GM18868 (cell line): Measurements from ENCODE around the gene DAB2IP.

Experiments
- ATAC-seq: cut with Tn5 transposase; IDR thresholded peaks from one replicate; pipeline ENCODE4 v1.9.1; 2021; ENCODE audit warnings: mild to moderate bottlenecking, moderate library complexity; ENCODE audit not compliant: unreplicated experiment

Gene DAB2IP

GRCh38 chr9:121720311-121721057, 69.0 kb downstream of the DAB2IP start:
- no peak for ATAC-seq

- ATAC-seq: no peak
Observed at GRCh38 chr9:121721058-121721350, 69.6 kb downstream of the DAB2IP start.

- ATAC-seq: no peak
Observed at GRCh38 chr9:121721770-121722169, 70.3 kb downstream of the DAB2IP start.

- ATAC-seq: no peak
Observed at GRCh38 chr9:121725008-121725775, 73.8 kb downstream of the DAB2IP start.

- ATAC-seq: no peak
Observed at GRCh38 chr9:121727295-121728020, 76.0 kb downstream of the DAB2IP start.

GRCh38 chr9:121728916-121729315, 77.5 kb downstream of the DAB2IP start:
- no peak for ATAC-seq

GRCh38 chr9:121729769-121730562, 78.5 kb downstream of the DAB2IP start:
- no peak for ATAC-seq

GRCh38 chr9:121731090-121731489, 79.7 kb downstream of the DAB2IP start:
- no peak for ATAC-seq

GRCh38 chr9:121731919-121732318, 80.5 kb downstream of the DAB2IP start:
- ATAC-seq: no peak

GRCh38 chr9:121732389-121732788, 81.0 kb downstream of the DAB2IP start:
- ATAC-seq: no peak

GRCh38 chr9:121732886-121733285, 81.5 kb downstream of the DAB2IP start:
- ATAC-seq: no peak

GRCh38 chr9:121734465-121734864, 83.0 kb downstream of the DAB2IP start:
- no peak for ATAC-seq

- peak; percentile 70 for ATAC-seq
Observed at GRCh38 chr9:121735065-121735792, 83.8 kb downstream of the DAB2IP start.

GRCh38 chr9:121735793-121736770, 84.6 kb downstream of the DAB2IP start:
- no peak for ATAC-seq

GRCh38 chr9:121736934-121737462, 85.6 kb downstream of the DAB2IP start:
- no peak for ATAC-seq

GRCh38 chr9:121737481-121737931, 86.1 kb downstream of the DAB2IP start:
- no peak for ATAC-seq

GRCh38 chr9:121738411-121738810, 87.0 kb downstream of the DAB2IP start:
- ATAC-seq: no peak

- ATAC-seq: no peak
Observed at GRCh38 chr9:121738968-121739367, 87.5 kb downstream of the DAB2IP start.

- no peak for ATAC-seq
Observed at GRCh38 chr9:121739971-121740370, 88.5 kb downstream of the DAB2IP start.
